GM12878 (cell line): Measurements from ENCODE around the gene CMTM5. TPM values are rescaled to one million over a fixed set of nuclear protein-coding genes. Genes with fewer than 3 reads are reported as not detected.

Experiments
- ATAC-seq: fragments of 200-7000 bp; cut with Tn5 transposase; 3 replicates; pipeline ENCODE4 v1.9.1; 2020; ENCODE audit warnings: mild to moderate bottlenecking, moderate library complexity
- BruUV-seq: library from RNA; stranded (reverse); fragments of 400-500 nt; replicated peaks from 2 replicates; lab custom pipeline; 2021; lab: Mats Ljungman, UMichigan
- CTCF ChIA-PET: fragments of 300-600 bp; sonication (Branson Sonifier 250); formaldehyde crosslinking; extraction: SDS; loops from one replicate; lab custom pipeline; 2021; ENCODE audit warnings: inconsistent platforms; lab: Yijun Ruan, JAX
- POLR2A ChIA-PET: fragments of 350-600 bp; formaldehyde crosslinking; extraction: SDS; loops from one replicate; lab custom pipeline; 2021; ENCODE audit warnings: inconsistent platforms; lab: Charles Lee
- RAD21 ChIA-PET: fragments of 300-600 bp; sonication (Branson Sonifier 250); formaldehyde crosslinking; loops from one replicate; lab custom pipeline; 2023; ENCODE audit warnings: antibody characterized with exemption; ENCODE audit not compliant: unreplicated experiment; lab: Charles Lee
- SMC1A ChIA-PET: fragments of 300-600 bp; sonication (Branson Sonifier 250); formaldehyde crosslinking; loops from one replicate; lab custom pipeline; 2023; ENCODE audit not compliant: unreplicated experiment, uncharacterized antibody; lab: Charles Lee
- DNase-seq: peaks from one replicate; pipeline ENCODE4 v3.0.0-alpha.2; 2011; ENCODE audit warnings: low read depth, low spot score
- FAIRE-seq: peaks from 3 replicates; lab custom pipeline; 2011; peaks lifted over from hg19 to GRCh38; lab: Jason Lieb, UNC
- H2AFZ ChIP-seq: 2 replicates; pipeline ENCODE4 v1.6.0; 2011; ENCODE audit warnings: low read depth, low read length, control low read depth; ENCODE audit not compliant: control insufficient read depth
- H3K27ac ChIP-seq: 2 replicates; pipeline ENCODE4 v1.5.1; 2011; ENCODE audit warnings: control low read depth; ENCODE audit not compliant: control insufficient read depth, insufficient read depth
- H3K27me3 ChIP-seq, 2 experiments: replicated peaks in 1 of 2; 2 replicates each; pipeline versions ENCODE4 v1.6.0 to v1.6.1; 2011; ENCODE audit warnings: low read length in 1 of 2; ENCODE audit not compliant: control insufficient read depth in 2 of 2, insufficient read depth in 2 of 2
- H3K36me3 ChIP-seq, 2 experiments: 2 replicates each; pipeline ENCODE4 v1.5.1; 2011; ENCODE audit warnings: low read length in 1 of 2; ENCODE audit not compliant: control insufficient read depth in 2 of 2, insufficient read depth in 2 of 2
- H3K4me1 ChIP-seq: 2 replicates; pipeline ENCODE4 v1.6.1; 2011; ENCODE audit warnings: mild to moderate bottlenecking, low read length, moderate library complexity, mixed read lengths; ENCODE audit not compliant: control insufficient read depth, insufficient read depth
- H3K4me2 ChIP-seq: 2 replicates; pipeline ENCODE4 v1.6.0; 2011; ENCODE audit warnings: control low read depth; ENCODE audit not compliant: control insufficient read depth, insufficient read depth
- H3K4me3 ChIP-seq: fragments of 200-600 bp; sonication (generic); 2 replicates; pipeline ENCODE4 v1.5.1; 2016
- H3K79me2 ChIP-seq: 2 replicates; pipeline ENCODE4 v1.6.0; 2011; ENCODE audit warnings: low read length; ENCODE audit not compliant: control insufficient read depth, insufficient read depth
- H3K9ac ChIP-seq: 2 replicates; pipeline ENCODE4 v1.8.0; 2011; ENCODE audit warnings: low read length, control low read depth, mixed read lengths; ENCODE audit not compliant: control insufficient read depth, insufficient read depth
- H3K9me3 ChIP-seq: replicated peaks from 3 replicates; pipeline ENCODE4 v1.5.1; 2011; ENCODE audit warnings: mild to moderate bottlenecking, low read length; ENCODE audit not compliant: control insufficient read depth, insufficient read depth
- H4K20me1 ChIP-seq: 2 replicates; pipeline ENCODE4 v1.6.0; 2011; ENCODE audit not compliant: control insufficient read depth, insufficient read depth
- ATF7 ChIP-seq: fragments of 450-650 bp; IDR thresholded peaks from 2 replicates; pipeline ENCODE4 v1.6.1; 2016; ENCODE audit warnings: low read depth, mild to moderate bottlenecking
- BHLHE40 ChIP-seq, 2 experiments: fragments of 450-650 bp in 1 of 2; IDR thresholded peaks; 2 replicates each; pipeline ENCODE4 v1.6.1; 2011 to 2017; ENCODE audit warnings: low read depth in 2 of 2, borderline replicate concordance in 1 of 2, improper control_type of control experiment in 1 of 2, low read length in 1 of 2, mild to moderate bottlenecking in 1 of 2
- EP300 ChIP-seq, 2 experiments: fragments of 150-350 bp in 1 of 2; IDR thresholded peaks; 2 replicates each; pipeline ENCODE4 v1.6.1; 2011 to 2012; ENCODE audit warnings: low read depth in 2 of 2, low read length in 2 of 2, borderline replicate concordance in 1 of 2, improper control_type of control experiment in 1 of 2, inconsistent platforms in 1 of 2; ENCODE audit not compliant: control insufficient read depth in 1 of 2
- SP1 ChIP-seq: IDR thresholded peaks from one replicate; pipeline ENCODE4 v1.6.1; 2011; ENCODE audit warnings: low read depth, low read length
- YBX1 ChIP-seq: fragments of 450-650 bp; IDR thresholded peaks from 2 replicates; pipeline ENCODE4 v1.6.1; 2016; ENCODE audit warnings: antibody characterized with exemption
- WGBS: methylation state at CpG from one replicate; pipeline ENCODE4 v1.1.6; 2016; ENCODE audit warnings: low lambda C conversion rate; ENCODE audit not compliant: insufficient replicate concordance, insufficient coverage; ENCODE audit errors: missing lambda C conversion rate; 5-methylcytosine and 5-hydroxymethylcytosine counted together
- in situ Hi-C: fragments of 300-500 bp; cut with MboI; formaldehyde crosslinking; loops from 9 replicates; pipeline ENCODE4 v1.14.3; 2018; ENCODE audit warnings: mixed read lengths
- intact Hi-C: fragments of 100-400 bp; cut with micrococcal nuclease; formaldehyde crosslinking; loops from one replicate; pipeline ENCODE4 v1.14.2; 2022; ENCODE audit not compliant: unreplicated experiment
- polyA plus RNA-seq, 11 experiments: library from polyadenylated mRNA; depleted of rRNA in 4 of 11; unstranded in 6 of 11; stranded (reverse) in 5 of 11; fragments of >200 nt; fragmentation: Nextera tagmentation in 4 of 11; fragmentation: Illumina TruSeq in 1 of 11; extraction: Ambion mirVana in 4 of 11; extraction: Trizol in 1 of 11; gene quantifications; 1 replicate in 1 of 11; 2 replicates in 10 of 11; pipeline versions ENCODE4 v1.2.1 to v1.2.3, GENCODE V29; 2011 to 2016; ENCODE audit warnings: inconsistent platforms in 2 of 11, missing spikeins in 2 of 11, low read depth in 1 of 11
- total RNA-seq, 4 experiments: library from RNA; depleted of rRNA in 3 of 4; stranded (reverse); fragments of >200 nt in 3 of 4; fragmentation: Illumina TruSeq in 1 of 4; extraction: Trizol in 1 of 4; gene quantifications; 2 replicates each; pipeline versions ENCODE4 v1.2.1 to v1.2.3, GENCODE V29; 2013 to 2021
- TF ChIP-seq, protein P1 (sequence below): fragments of 150-350 bp; IDR thresholded peaks from 2 replicates; pipeline ENCODE4 v1.6.1; 2016; ENCODE audit warnings: low read depth, low read length
- TF ChIP-seq, protein P2 (sequence below): IDR thresholded peaks from 2 replicates; pipeline ENCODE4 v1.6.1; 2012; ENCODE audit warnings: low read length, inconsistent platforms

CMTM5 gene
- total and polyA plus RNA-seq, 10 of the 15 experiments (the other 5 are each of a cell fraction or from before 2014, with no cell fraction given): not detected

DNA sequence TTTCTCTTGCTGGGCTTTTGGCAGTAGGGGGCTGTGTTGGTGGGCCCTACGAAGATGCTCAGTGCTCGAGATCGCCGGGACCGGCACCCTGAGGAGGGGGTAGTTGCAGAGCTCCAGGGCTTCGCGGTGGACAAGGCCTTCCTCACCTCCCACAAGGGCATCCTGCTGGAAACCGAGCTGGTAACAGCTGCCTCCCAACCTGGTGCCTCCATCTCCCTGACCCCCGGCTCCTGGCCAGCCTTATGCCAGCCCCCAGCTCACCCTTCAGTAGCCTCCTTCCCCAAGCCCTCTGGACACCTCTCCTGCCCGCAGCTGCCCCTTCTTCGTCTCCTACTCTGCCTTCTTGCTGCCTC, 328 bp downstream of the CMTM5 start:
- no TSS peak for BruUV-seq
- no peak overlapping the region for H3K27ac ChIP-seq
- H3K9ac ChIP-seq: no peak overlapping the region
- ChIA-PET RAD21 (no interaction called here), POLR2A (no interaction called here), SMC1A (interaction anchor here (0.9 kb wide), 1 partner anchor 10 kb away, joined by 3 read pairs; no protein-coding TSS in a partner anchor), CTCF (interaction anchor here (1.1 to 5.7 kb wide), 3 partner anchors 48 to 257 kb away, joined by 4 to 52 read pairs (median 4); no protein-coding TSS in a partner anchor)
- whole genome bisulfite sequencing: 28% methylated on average over 11 of the region's 11 CpGs
- H3K36me3 ChIP-seq: no peaks in the 10 kb centered on the region
- no peak for DNase-seq
- TF ChIP-seq YBX1 (no peak), ATF7 (no peak), SP1 (no peak), BHLHE40 (IDR thresholded peaks at IDR 0.05; ENCODE audit: borderline replicate concordance in 1 of 2, low read depth in 2 of 2, low read length in 1 of 2) (no peak), EP300 (IDR thresholded peaks at IDR 0.05; ENCODE audit: borderline replicate concordance in 1 of 2, control insufficient read depth in 1 of 2, low read depth in 2 of 2, low read length in 2 of 2) (no peak)
- TF ChIP-seq, protein P1, sequence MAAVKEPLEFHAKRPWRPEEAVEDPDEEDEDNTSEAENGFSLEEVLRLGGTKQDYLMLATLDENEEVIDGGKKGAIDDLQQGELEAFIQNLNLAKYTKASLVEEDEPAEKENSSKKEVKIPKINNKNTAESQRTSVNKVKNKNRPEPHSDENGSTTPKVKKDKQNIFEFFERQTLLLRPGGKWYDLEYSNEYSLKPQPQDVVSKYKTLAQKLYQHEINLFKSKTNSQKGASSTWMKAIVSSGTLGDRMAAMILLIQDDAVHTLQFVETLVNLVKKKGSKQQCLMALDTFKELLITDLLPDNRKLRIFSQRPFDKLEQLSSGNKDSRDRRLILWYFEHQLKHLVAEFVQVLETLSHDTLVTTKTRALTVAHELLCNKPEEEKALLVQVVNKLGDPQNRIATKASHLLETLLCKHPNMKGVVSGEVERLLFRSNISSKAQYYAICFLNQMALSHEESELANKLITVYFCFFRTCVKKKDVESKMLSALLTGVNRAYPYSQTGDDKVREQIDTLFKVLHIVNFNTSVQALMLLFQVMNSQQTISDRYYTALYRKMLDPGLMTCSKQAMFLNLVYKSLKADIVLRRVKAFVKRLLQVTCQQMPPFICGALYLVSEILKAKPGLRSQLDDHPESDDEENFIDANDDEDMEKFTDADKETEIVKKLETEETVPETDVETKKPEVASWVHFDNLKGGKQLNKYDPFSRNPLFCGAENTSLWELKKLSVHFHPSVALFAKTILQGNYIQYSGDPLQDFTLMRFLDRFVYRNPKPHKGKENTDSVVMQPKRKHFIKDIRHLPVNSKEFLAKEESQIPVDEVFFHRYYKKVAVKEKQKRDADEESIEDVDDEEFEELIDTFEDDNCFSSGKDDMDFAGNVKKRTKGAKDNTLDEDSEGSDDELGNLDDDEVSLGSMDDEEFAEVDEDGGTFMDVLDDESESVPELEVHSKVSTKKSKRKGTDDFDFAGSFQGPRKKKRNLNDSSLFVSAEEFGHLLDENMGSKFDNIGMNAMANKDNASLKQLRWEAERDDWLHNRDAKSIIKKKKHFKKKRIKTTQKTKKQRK: no peak
- TF ChIP-seq, protein P2, sequence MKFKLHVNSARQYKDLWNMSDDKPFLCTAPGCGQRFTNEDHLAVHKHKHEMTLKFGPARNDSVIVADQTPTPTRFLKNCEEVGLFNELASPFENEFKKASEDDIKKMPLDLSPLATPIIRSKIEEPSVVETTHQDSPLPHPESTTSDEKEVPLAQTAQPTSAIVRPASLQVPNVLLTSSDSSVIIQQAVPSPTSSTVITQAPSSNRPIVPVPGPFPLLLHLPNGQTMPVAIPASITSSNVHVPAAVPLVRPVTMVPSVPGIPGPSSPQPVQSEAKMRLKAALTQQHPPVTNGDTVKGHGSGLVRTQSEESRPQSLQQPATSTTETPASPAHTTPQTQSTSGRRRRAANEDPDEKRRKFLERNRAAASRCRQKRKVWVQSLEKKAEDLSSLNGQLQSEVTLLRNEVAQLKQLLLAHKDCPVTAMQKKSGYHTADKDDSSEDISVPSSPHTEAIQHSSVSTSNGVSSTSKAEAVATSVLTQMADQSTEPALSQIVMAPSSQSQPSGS: no peak
- H3K79me2 ChIP-seq: no peaks in the 10 kb centered on the region
- H4K20me1 ChIP-seq: no peaks in the 10 kb centered on the region
- H3K27me3 ChIP-seq: no peaks in the 10 kb centered on the region; a peak in 1 of 4 replicates
- in situ Hi-C loops: no loop called here
- H3K9me3 ChIP-seq: no peaks in the 10 kb centered on the region
- H3K4me1 ChIP-seq: no peaks in the 10 kb centered on the region
- H2AFZ ChIP-seq: no peak overlapping the region
- FAIRE-seq: no peak
- intact Hi-C loops: no loop called here
- ATAC-seq: no peak
- no peak overlapping the region for H3K4me3 ChIP-seq
- no peak overlapping the region for H3K4me2 ChIP-seq
